K562 (cell line): ENCODE data around the gene CTF1. TPM values are rescaled to one million over a fixed set of nuclear protein-coding genes. Genes with fewer than 3 reads are reported as not detected.

Experiments
- ARNT ChIP-seq, 2 experiments: fragments of 450-650 bp; IDR thresholded peaks; 2 replicates each; pipeline ENCODE4 v1.6.1; 2016; ENCODE audit warnings: mild to moderate bottlenecking in 1 of 2
- BRCA1 ChIP-seq, 2 experiments: fragments of 450-650 bp in 1 of 2; sonication (generic) in 1 of 2; formaldehyde crosslinking in 1 of 2; IDR thresholded peaks; 2 replicates each; pipeline versions ENCODE4 v1.5.0 to v1.6.1; 2017 to 2020; ENCODE audit warnings: mild to moderate bottlenecking in 1 of 2, missing genetic modification reagents in 1 of 2
- ETS1 ChIP-seq: conservative IDR thresholded peaks from 2 replicates; pipeline ENCODE4 v1.6.1; 2011; ENCODE audit warnings: low read depth, mild to moderate bottlenecking, low read length; ENCODE audit not compliant: control insufficient read depth
- HDGF ChIP-seq: fragments of 450-650 bp; IDR thresholded peaks from 2 replicates; pipeline ENCODE4 v1.6.1; 2016
- HES1 ChIP-seq: fragments of 450-650 bp; IDR thresholded peaks from 2 replicates; pipeline ENCODE4 v1.6.1; 2016; ENCODE audit warnings: low read depth, mild to moderate bottlenecking, moderate library complexity
- HINFP ChIP-seq: fragments of 450-650 bp; conservative IDR thresholded peaks from 2 replicates; pipeline ENCODE4 v1.6.1; 2016; ENCODE audit warnings: missing genetic modification characterization, low read depth, mild to moderate bottlenecking, control low read depth, missing compliant biosample characterization
- HLTF ChIP-seq: fragments of 450-650 bp; IDR thresholded peaks from 2 replicates; pipeline ENCODE4 v1.6.1; 2016
- HMG20B ChIP-seq: fragments of 250-450 bp; sonication (Bioruptor Pico); IDR thresholded peaks from 2 replicates; pipeline ENCODE4 v1.5.0; 2021; ENCODE audit warnings: mild to moderate bottlenecking
- ILK ChIP-seq: fragments of 450-650 bp; IDR thresholded peaks from 2 replicates; pipeline ENCODE4 v1.6.1; 2016; ENCODE audit warnings: missing genetic modification characterization, low read depth, mild to moderate bottlenecking, missing compliant biosample characterization, moderate library complexity, borderline replicate concordance
- JUND ChIP-seq, 2 experiments: IDR thresholded peaks; 2 replicates in 1 of 2; 3 replicates in 1 of 2; pipeline ENCODE4 v1.6.1; 2011; ENCODE audit warnings: borderline replicate concordance in 2 of 2, low read depth in 2 of 2, low read length in 2 of 2, improper control_type of control experiment in 1 of 2, missing biosample characterization in 1 of 2, missing genetic modification characterization in 1 of 2, missing genetic modification reagents in 1 of 2
- MBD2 ChIP-seq: sonication (generic); IDR thresholded peaks from 2 replicates; pipeline ENCODE4 v1.6.1; 2016; ENCODE audit warnings: low read depth, borderline replicate concordance
- MXI1 ChIP-seq: IDR thresholded peaks from 2 replicates; pipeline ENCODE4 v1.6.1; 2011; ENCODE audit warnings: low read depth, mild to moderate bottlenecking, improper control_type of control experiment, low read length
- NELFE ChIP-seq: IDR thresholded peaks from 2 replicates; pipeline ENCODE4 v1.6.1; 2011; ENCODE audit warnings: mild to moderate bottlenecking; ENCODE audit not compliant: insufficient read depth, insufficient read length
- NEUROD1 ChIP-seq: fragments of 150-350 bp; IDR thresholded peaks from 2 replicates; pipeline ENCODE4 v1.6.1; 2014; ENCODE audit warnings: borderline replicate concordance, low read length, low read depth; ENCODE audit not compliant: partially characterized antibody
- NR4A1 ChIP-seq, 2 experiments: fragments of 250-450 bp in 1 of 2; fragments of 450-650 bp in 1 of 2; sonication (Bioruptor Pico) in 1 of 2; IDR thresholded peaks; 2 replicates each; pipeline versions ENCODE4 v1.4.0 to v1.6.1; 2016 to 2020; ENCODE audit warnings: mild to moderate bottlenecking in 2 of 2, missing compliant biosample characterization in 1 of 2, missing genetic modification characterization in 1 of 2, moderate library complexity in 1 of 2
- POLR2A ChIP-seq: fragments of 450-650 bp; conservative IDR thresholded peaks from 2 replicates; pipeline ENCODE4 v1.6.1; 2016
- PTTG1 ChIP-seq: fragments of 450-650 bp; IDR thresholded peaks from 2 replicates; pipeline ENCODE4 v1.6.1; 2016; ENCODE audit warnings: low read depth, mild to moderate bottlenecking, missing genetic modification characterization, missing compliant biosample characterization
- RNF2 ChIP-seq: sonication (generic); IDR thresholded peaks from 2 replicates; pipeline ENCODE4 v1.6.1; 2016
- SETDB1 ChIP-seq: IDR thresholded peaks from one replicate; pipeline ENCODE4 v1.6.1; 2012; ENCODE audit warnings: low read length, control low read depth, inconsistent platforms
- TCFL5 ChIP-seq: fragments of 250-450 bp; sonication (Bioruptor Pico); conservative IDR thresholded peaks from 2 replicates; pipeline ENCODE4 v1.6.1; 2021; ENCODE audit warnings: mild to moderate bottlenecking, moderate library complexity, matching md5 sums
- TEAD2 ChIP-seq: fragments of 450-650 bp; IDR thresholded peaks from 2 replicates; pipeline ENCODE4 v1.6.1; 2016; ENCODE audit warnings: missing genetic modification characterization, control low read depth, missing compliant biosample characterization
- U2AF2 ChIP-seq: fragments of 200-400 bp; formaldehyde crosslinking; optimal IDR thresholded peaks from 2 replicates; pipeline ENCODE3; 2017; ENCODE audit warnings: low read depth, mild to moderate bottlenecking, low read length
- ZNF146 ChIP-seq: IDR thresholded peaks from one replicate; pipeline ENCODE4 v1.6.1; 2018; ENCODE audit warnings: missing compliant biosample characterization; ENCODE audit not compliant: unreplicated experiment
- ZNF24 ChIP-seq: fragments of 450-650 bp; IDR thresholded peaks from 2 replicates; pipeline ENCODE4 v1.6.1; 2016
- ZNF717 ChIP-seq: fragments of 250-450 bp; sonication (Bioruptor Pico); IDR thresholded peaks from 2 replicates; pipeline ENCODE4 v1.5.0; 2021
- polyA plus RNA-seq, 8 experiments: library from polyadenylated mRNA; depleted of rRNA in 4 of 8; stranded (reverse) in 5 of 8; unstranded in 3 of 8; fragments of >200 nt; fragmentation: Nextera tagmentation in 2 of 8; fragmentation: Illumina TruSeq in 1 of 8; extraction: Ambion mirVana in 2 of 8; extraction: Trizol in 1 of 8; gene quantifications; 2 replicates each; pipeline versions ENCODE4 v1.2.1 to v1.2.3, GENCODE V29; 2011 to 2014; ENCODE audit warnings: inconsistent platforms in 1 of 8, missing spikeins in 1 of 8
- total RNA-seq, 7 experiments: library from RNA; depleted of rRNA in 6 of 7; stranded (reverse); fragments of >200 nt in 6 of 7; fragmentation: Illumina TruSeq in 2 of 7; extraction: Trizol in 2 of 7; gene quantifications; 2 replicates each; pipeline versions ENCODE4 v1.2.1 to v1.2.3, GENCODE V29; 2011 to 2021; ENCODE audit warnings: low replicate concordance in 1 of 7

CTF1 gene
- total and polyA plus RNA-seq, 9 of the 15 experiments (the other 6 are each of a cell fraction or from before 2014, with no cell fraction given), result 0.24 to 2.5 (median 0.44) TPM

- TF ChIP-seq NR4A1 (CRISPR knock-in tag; IDR thresholded peaks at IDR 0.05) (0 out of 2 replicates have a peak, but pooled peaks have one; percentile 28), NR4A1 (tag; IDR thresholded peaks at IDR 0.05) (peak; percentile 72; the same call in 1 of the 2 replicates), HMG20B (CRISPR knock-in tag) (peak; percentile 50; the same call in 1 of the 2 replicates), ZNF146 (CRISPR knock-in tag) (no peak), ETS1 (peak; percentile 89), ZNF717 (CRISPR knock-in tag) (no peak), POLR2A (peak; percentile 97), ARNT (IDR thresholded peaks at IDR 0.05) (no peak), SETDB1 (no peak), BRCA1 (IDR thresholded peaks at IDR 0.05) (no peak), BRCA1 (CRISPR knock-in tag; IDR thresholded peaks at IDR 0.05) (no peak), JUND (IDR thresholded peaks at IDR 0.05; ENCODE audit: borderline replicate concordance, low read depth, low read length) (peak; percentile 64; the same call in 1 of the 2 replicates), JUND (tag; IDR thresholded peaks at IDR 0.05; ENCODE audit: borderline replicate concordance, low read depth, low read length) (no peak; the same call in 2 of the 3 replicates), ILK (tag) (no peak), MXI1 (no peak; the same call in 1 of the 2 replicates), RNF2 (peak; percentile 85), TCFL5 (CRISPR knock-in tag) (no peak), PTTG1 (tag) (no peak), NELFE (no peak), TEAD2 (no peak), HES1 (no peak), HDGF (no peak), HLTF (peak; percentile 52; the same call in 1 of the 2 replicates), HINFP (tag) (no peak), U2AF2 (no peak), ZNF24 (peak; percentile 43; the same call in 1 of the 2 replicates), NEUROD1 (peak; percentile 39), MBD2 (peak; percentile 73; the same call in 1 of the 2 replicates)
Measured at GRCh38 chr16:30874821-30875717, 21.3 kb upstream of the CTF1 start (continued).
